Cerebellar cortex (tissue), 1 donor: Measurements from ENCODE around the gene NSUN5.
A peak's percentile ranks its signal among the peaks of the same experiment; 100 is the strongest.
"Not testable (repeated sequence)": the region's sequence is repeated elsewhere in the genome, so short reads cannot be mapped to it uniquely, and the experiment has no call there.

ENCODE experiments used
- DNase-seq: peaks from one replicate; pipeline ENCODE4 v3.0.0-alpha.2; 2015; ENCODE audit warnings: low spot score

The NSUN5 gene

GRCh38 chr7:73325424-73325823, 16.8 kb upstream of the NSUN5 start:
- DNase-seq, result not testable (repeated sequence)

DNA sequence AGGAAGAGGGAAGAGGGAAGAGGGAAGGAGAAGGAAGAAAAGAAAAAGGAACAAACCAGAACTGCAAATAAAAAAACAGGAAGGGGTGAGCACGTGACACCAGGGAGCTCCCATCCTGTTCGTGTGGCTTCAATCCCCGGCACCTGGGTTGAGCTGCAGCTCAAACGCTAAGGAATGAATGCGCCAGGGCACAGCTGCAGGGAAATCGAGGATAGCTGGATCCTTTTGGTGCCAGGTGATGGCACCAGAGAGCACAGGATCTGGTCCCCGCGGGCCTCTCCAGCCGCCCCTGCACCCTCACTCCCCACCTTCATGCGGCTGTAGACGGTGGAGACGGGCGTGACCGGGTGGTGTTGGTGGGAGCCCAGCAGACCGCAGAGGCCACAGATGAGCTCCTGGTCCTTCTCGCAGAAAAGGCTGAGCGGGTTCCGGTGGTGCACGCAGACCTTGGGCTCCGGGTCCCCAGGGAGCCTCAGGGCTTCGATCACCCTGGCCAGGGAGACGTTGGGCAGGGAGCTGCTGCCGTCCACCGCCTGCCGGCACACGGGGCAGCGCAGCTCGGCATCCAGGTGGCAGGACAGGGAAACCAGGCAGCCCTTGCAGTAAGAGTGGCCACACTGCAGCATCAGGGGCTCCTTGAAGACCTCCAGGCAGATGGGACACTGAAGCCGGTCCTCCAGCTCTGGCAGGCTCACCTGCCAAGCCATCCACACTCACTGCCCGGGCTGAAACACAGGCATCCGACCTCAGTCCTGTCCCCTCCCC, 15.6 kb upstream of the NSUN5 start:
- peak; percentile 54 for DNase-seq

- DNase-seq, result not testable (repeated sequence)
Observed at GRCh38 chr7:73323434-73324080, 14.9 kb upstream of the NSUN5 start.

GRCh38 chr7:73320009-73320408, 11.4 kb upstream of the NSUN5 start:
- not testable (repeated sequence) for DNase-seq

GRCh38 chr7:73319541-73319940, 10.9 kb upstream of the NSUN5 start:
- DNase-seq, result not testable (repeated sequence)

DNA sequence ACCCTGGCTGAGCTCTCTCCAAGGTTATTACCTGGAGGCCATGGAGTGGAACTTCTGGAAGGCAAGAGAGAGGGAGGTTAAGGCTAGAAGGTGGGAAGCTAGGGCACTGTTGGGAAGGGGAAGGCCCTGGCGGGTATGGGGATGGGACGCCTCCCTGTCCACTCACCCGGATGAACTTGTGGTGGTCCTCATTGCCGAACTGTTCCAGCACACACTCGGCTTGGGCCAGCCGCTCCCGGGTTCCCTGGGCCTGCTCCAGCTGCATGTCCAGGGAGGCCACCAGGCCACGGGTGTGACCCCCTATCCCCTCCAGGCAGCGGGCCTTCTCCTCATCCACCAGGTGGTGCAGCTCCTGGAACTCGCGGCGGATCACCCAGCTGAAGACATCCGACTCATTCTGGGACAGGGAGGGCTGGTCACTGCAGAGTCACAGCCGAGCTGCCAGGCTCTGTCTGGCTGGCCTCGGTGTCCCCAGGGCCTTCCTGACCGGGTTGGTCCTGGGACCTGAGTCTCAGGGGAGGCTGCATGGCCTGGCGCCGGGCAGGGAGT, 10.1 kb upstream of the NSUN5 start:
- DNase-seq, result not testable (repeated sequence)

GRCh38 chr7:73316521-73316920, 7.9 kb upstream of the NSUN5 start:
- no peak for DNase-seq

DNA sequence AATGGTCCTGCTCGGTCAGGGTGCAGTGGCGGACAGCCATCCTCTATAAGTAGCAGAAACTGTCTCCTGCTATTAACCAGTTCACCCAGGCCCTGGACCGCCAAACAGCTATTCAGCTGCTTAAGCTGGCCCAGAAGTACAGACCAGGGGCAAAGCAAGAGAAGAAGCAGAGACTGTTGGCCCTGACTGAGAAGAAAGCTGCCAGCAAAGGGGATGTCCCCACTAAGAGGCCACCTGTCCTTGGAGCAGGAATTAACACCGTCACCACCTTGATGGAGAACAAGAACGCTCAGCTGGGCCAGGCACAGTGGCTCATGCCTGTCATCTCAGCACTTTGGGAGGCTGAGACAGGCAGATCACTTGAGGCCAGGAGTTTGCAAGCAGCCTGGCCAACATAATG, 5.6 kb upstream of the NSUN5 start:
- peak; percentile 70 for DNase-seq

DNA sequence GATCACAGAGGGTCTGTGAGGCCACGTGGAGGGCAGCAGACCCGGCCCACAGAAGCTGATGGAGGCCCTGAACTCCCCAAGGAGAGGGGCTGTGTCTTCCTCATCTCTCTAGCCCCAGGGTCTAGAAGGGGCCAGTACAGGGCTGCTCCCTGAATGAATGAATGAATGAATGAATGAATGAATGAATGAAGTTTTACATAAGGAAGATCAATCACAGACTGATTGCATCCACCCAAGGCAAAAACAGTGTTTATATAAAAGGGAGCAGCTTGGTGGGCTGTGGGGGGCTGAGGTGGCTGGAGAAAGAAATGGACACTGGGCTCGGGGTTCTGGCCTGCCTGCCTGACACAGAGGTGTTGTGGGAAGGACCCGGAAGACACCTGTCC, 4.9 kb upstream of the NSUN5 start:
- DNase-seq, result no peak

GRCh38 chr7:73312831-73313520, 4.3 kb upstream of the NSUN5 start:
- DNase-seq, result no peak

DNA sequence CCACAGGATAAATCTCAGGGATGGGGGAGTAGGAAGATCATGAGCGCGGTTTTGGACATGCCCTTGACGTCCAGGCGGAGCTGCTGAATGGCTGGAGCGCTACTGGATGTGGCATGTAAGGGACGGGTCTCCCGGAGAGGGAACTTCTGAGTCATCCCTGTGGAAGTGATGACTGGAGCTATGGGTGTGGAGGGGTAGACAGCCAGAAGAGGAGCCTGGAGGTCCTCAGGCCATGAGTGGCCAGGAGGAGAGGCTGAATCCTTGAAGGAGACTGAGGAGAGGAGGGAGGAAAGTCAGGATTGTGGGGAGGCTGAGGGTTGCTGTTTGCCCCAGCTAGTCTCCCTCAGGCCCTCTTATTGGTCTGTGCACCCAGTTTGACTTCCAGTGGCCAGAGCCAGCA, 2.8 kb upstream of the NSUN5 start:
- not testable (repeated sequence) for DNase-seq

- DNase-seq, result no peak
Observed at GRCh38 chr7:73308074-73308664, 457 bp downstream of the NSUN5 start.

- no peak for DNase-seq
Observed at GRCh38 chr7:73307436-73307835, 1.2 kb downstream of the NSUN5 start.

GRCh38 chr7:73304612-73305387, 3.8 kb downstream of the NSUN5 start:
- not testable (repeated sequence) for DNase-seq

DNA sequence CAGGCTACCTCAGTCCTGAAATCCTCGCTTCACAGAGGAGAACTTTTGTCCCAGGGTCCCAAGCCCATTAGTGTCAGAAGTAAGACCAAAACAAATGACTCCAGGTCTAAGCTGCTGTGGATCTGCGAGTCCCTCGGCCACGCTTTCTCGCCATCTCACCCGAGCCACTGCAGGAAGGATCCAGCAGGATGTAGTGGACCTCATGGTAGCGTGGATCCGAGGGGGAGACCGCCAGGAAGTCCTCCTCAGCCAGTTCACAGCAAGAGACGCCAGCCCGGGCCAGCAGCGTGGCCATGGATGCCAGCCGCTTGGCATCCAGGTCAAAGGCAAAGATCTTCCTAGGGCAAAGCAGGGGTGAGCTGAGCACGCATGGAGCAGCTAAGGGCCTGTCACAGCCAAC, 4.6 kb downstream of the NSUN5 start:
- DNase-seq, result no peak

DNA sequence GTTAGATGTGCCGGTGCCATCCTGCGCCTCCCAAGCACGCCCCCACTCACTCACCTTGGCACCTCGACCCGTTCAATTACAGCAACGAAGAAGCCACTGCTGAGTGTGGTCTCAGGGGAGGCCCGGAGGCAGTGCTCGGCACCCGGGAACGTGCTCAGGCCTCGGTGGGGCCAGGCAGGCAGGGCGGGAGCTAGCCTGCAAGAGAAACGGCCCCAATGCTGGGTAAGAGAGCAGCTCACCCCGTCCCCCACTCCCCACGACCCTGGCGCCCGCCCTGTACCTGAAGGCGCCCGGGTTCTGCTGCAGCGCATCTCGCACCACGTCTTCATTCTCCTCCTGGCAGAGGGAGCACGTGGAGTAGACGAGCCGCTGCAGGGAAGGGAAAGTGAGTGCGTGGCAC, 5.1 kb downstream of the NSUN5 start:
- no peak for DNase-seq

GRCh38 chr7:73302846-73303245, 5.8 kb downstream of the NSUN5 start:
- DNase-seq, result not testable (repeated sequence)

DNA sequence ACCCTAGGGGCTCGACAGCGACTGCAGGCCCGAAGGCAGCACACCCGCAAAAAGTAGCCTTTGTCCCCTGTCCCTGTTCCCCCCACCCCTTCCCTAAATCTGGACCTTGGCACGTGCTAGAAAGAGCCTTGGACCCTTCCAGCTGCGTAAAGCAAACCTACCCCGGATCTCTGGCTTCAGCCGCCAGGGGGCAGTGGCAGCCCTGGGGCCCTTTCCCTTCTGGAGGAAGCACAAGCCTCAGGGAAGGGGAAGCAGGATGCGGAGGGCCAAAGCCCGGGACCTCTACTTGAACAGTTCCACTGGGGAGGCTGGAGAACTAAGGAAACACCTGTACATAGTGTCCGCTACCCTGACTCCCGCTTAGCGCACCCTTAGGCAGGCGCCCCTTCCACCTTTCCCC, 7.5 kb downstream of the NSUN5 start:
- DNase-seq, result not testable (repeated sequence)

DNA sequence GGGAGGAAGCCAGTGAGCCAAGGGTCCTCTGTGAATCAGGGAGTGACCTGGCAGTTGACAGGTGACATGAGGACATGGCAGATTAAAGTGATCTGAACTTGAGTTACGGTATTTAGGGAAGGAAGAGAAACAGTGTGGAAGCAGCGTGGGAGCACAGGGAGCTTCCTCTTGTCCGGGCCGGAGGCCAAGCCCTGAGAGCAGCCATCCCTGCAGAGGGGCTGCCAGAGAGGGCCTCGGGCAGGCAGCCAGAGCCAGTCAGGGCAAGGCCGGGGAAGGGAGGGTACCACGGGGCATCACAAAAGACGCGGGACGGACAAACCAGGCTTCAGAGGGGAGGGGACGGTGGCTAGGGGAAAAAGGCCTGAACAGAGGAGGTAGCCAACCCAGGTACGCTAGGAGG, 8.8 kb downstream of the NSUN5 start:
- DNase-seq, result not testable (repeated sequence)

- not testable (repeated sequence) for DNase-seq
Observed at GRCh38 chr7:73297706-73298105, 10.9 kb downstream of the NSUN5 start.

DNA sequence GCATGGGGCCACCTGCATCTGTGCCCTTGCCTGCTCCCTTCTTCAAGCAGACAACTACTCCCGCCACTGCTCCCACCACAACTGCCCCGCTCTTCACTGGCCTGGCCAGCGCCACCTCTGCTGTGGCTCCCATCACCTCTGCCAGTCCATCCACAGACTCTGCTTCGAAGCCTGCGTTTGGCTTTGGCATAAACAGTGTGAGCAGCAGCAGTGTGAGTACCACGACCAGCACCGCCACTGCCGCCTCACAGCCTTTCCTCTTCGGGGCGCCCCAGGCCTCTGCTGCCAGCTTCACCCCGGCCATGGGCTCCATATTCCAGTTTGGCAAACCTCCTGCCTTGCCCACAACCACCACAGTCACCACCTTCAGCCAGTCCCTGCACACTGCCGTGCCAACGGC, 11.4 kb downstream of the NSUN5 start:
- DNase-seq, result not testable (repeated sequence)
